22Rv1 (cell line): ENCODE data around the gene SLC16A8.

ENCODE experiments used
- ZFX ChIP-seq: fragments of 450-650 bp; IDR thresholded peaks from 2 replicates; pipeline ENCODE4 v1.6.1; 2017; ENCODE audit warnings: antibody characterized with exemption, borderline replicate concordance
- TF ChIP-seq, protein P1 (sequence below): fragments of 450-650 bp; IDR thresholded peaks from 2 replicates; pipeline ENCODE4 v1.5.1; 2017; ENCODE audit warnings: mild to moderate bottlenecking

DNA sequence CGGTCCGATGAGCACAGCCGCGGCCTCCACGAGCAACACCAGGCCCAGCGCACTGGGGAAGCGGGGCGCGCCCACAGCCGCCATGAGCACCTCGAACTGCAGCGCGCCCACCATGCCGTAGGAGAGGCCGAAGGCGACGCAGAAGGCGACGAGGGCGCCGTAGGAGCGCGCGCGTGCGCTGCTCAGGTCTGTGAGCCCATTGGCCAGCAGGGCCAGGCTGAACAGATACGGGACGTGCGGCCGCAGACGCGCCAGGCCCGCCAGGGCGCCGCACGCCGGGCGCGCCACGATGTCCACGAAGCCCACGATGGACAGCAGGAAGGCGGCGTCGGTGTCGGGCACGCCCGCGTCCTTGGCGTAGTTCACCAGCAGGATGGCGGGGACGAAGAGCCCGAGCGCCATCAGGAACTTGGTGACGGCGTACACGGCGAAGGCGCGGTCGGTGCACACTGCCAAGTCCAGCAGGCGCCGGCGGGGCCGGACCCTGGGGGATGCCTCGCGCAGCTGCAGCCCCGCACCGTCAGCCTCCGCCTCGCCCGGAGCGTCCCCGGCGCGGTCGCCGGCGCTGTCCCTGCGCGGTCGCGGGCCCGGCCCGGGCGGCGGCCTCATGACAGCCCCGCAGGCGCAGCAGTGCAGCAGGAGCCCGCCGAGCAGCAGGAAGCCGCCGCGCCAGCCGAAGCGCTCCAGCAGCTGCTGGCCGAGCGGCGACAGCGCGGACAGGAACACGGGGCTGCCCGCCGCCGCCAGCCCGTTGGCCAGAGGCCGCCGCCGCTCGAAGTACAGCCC lies 2.9 kb downstream of the SLC16A8 start:
- TF ChIP-seq, protein P1, sequence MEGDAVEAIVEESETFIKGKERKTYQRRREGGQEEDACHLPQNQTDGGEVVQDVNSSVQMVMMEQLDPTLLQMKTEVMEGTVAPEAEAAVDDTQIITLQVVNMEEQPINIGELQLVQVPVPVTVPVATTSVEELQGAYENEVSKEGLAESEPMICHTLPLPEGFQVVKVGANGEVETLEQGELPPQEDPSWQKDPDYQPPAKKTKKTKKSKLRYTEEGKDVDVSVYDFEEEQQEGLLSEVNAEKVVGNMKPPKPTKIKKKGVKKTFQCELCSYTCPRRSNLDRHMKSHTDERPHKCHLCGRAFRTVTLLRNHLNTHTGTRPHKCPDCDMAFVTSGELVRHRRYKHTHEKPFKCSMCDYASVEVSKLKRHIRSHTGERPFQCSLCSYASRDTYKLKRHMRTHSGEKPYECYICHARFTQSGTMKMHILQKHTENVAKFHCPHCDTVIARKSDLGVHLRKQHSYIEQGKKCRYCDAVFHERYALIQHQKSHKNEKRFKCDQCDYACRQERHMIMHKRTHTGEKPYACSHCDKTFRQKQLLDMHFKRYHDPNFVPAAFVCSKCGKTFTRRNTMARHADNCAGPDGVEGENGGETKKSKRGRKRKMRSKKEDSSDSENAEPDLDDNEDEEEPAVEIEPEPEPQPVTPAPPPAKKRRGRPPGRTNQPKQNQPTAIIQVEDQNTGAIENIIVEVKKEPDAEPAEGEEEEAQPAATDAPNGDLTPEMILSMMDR, result no peak
- TF ChIP-seq ZFX, result no peak
